Measurements from ENCODE around the gene TNP2. TPM values are rescaled to one million over a fixed set of nuclear protein-coding genes. Genes with fewer than 3 reads are reported as not detected.
A peak's percentile ranks its signal among the peaks of the same experiment; 100 is the strongest.

The TNP2 gene
- total and polyA plus RNA-seq, 9 of the 15 experiments (the other 6 are each of a cell fraction or from before 2014, with no cell fraction given) = not detected

DNA sequence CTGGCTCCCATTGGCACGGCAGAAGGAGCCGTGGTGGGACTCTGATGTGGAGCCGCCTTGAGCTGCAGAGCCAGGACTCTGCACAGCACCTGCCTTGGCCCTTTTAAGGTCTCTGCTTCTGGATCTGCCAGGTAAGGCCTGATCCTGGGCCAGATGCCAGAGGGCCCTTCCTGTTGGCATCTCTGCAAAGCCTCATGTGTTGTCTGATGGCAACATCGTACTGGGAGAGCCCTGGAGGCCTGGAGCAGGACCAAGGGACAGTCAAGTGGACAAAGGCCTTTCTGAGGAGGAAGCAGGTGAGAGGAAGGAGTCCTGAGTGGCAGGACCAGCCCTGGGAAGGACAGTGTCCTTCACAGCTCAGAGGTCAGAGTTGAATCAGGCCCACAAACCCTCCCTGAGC is 39.2 kb downstream of the TNP2 start:
- no peak overlapping the region for H3K27ac ChIP-seq (ENCODE audit: extremely low read depth, low read depth, low read length)
- no peaks in the 10 kb centered on the region for H3K27me3 ChIP-seq (ENCODE audit: control insufficient read depth in 2 of 2, insufficient read depth in 2 of 2, low read length in 2 of 2)
- no peak for ATAC-seq
- H3K36me3 ChIP-seq (ENCODE audit: control insufficient read depth, insufficient read depth, low read length) = no peaks in the 10 kb centered on the region
- intact Hi-C loops (cut with micrococcal nuclease) = no loop called here
- H4K20me1 ChIP-seq (replicated peaks; ENCODE audit: control insufficient read depth, insufficient read depth, low read length) = no peaks in the 10 kb centered on the region
- no peak overlapping the region for H2AFZ ChIP-seq (ENCODE audit: low read depth, low read length)
- TF ChIP-seq ZNF41 (CRISPR knock-in tag; conservative IDR thresholded peaks at IDR 0.05) = no peak
- no peak for TF ChIP-seq ZFX (CRISPR knock-in tag; IDR thresholded peaks at IDR 0.05)
- TF ChIP-seq, protein P1, sequence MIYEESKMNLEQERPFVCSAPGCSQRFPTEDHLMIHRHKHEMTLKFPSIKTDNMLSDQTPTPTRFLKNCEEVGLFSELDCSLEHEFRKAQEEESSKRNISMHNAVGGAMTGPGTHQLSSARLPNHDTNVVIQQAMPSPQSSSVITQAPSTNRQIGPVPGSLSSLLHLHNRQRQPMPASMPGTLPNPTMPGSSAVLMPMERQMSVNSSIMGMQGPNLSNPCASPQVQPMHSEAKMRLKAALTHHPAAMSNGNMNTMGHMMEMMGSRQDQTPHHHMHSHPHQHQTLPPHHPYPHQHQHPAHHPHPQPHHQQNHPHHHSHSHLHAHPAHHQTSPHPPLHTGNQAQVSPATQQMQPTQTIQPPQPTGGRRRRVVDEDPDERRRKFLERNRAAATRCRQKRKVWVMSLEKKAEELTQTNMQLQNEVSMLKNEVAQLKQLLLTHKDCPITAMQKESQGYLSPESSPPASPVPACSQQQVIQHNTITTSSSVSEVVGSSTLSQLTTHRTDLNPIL (CRISPR knock-in tag; IDR thresholded peaks at IDR 0.05) = no peak
- no peak for TF ChIP-seq KDM2B (CRISPR knock-in tag; IDR thresholded peaks at IDR 0.05)
- TF ChIP-seq CHD4 (IDR thresholded peaks at IDR 0.05; ENCODE audit: insufficient read depth, insufficient replicate concordance, low read depth, low read length, poor library complexity, severe bottlenecking) = no peak
- no peak for TF ChIP-seq PHF21A (IDR thresholded peaks at IDR 0.05; ENCODE audit: borderline replicate concordance, low read depth)
- no peak for TF ChIP-seq NFE2 (IDR thresholded peaks at IDR 0.05; ENCODE audit: low read depth)
- TF ChIP-seq SIN3B (IDR thresholded peaks at IDR 0.05; ENCODE audit: low read depth) = no peak
- TF ChIP-seq ZNF239 (CRISPR knock-in tag; IDR thresholded peaks at IDR 0.05) = no peak
- TF ChIP-seq, protein P2, sequence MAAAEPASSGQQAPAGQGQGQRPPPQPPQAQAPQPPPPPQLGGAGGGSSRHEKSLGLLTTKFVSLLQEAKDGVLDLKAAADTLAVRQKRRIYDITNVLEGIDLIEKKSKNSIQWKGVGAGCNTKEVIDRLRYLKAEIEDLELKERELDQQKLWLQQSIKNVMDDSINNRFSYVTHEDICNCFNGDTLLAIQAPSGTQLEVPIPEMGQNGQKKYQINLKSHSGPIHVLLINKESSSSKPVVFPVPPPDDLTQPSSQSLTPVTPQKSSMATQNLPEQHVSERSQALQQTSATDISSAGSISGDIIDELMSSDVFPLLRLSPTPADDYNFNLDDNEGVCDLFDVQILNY (CRISPR knock-in tag; IDR thresholded peaks at IDR 0.05) = no peak
- TF ChIP-seq ZNF212 (CRISPR knock-in tag; IDR thresholded peaks at IDR 0.05) = no peak
- H3K4me2 ChIP-seq (ENCODE audit: insufficient read depth, low read length) = no peak overlapping the region
- no peak for FAIRE-seq
- no peaks in the 10 kb centered on the region for H3K9me3 ChIP-seq (replicated peaks; ENCODE audit: control insufficient read depth, insufficient read depth, low read depth, low read length)
- H3K4me3 ChIP-seq = no peak overlapping the region
- DNase-seq (ENCODE audit: extremely low read depth in 1 of 4, low spot score in 3 of 4) = no peak
- 84% methylated on average over 4 of the region's 4 CpGs for WGBS (ENCODE audit: insufficient coverage, low coverage, missing lambda C conversion rate)
- H3K79me2 ChIP-seq (ENCODE audit: control insufficient read depth, insufficient read depth, low read length) = no peaks in the 10 kb centered on the region
- H3K9ac ChIP-seq (ENCODE audit: insufficient read depth in 1 of 2, low read depth in 2 of 2, low read length in 2 of 2) = peak overlapping the region in 1 of 2 experiments; percentile 19; a peak in 2 of 4 replicates
- in situ Hi-C loops (cut with MboI) = no loop called here
- BruUV-seq (replicated peaks) = no TSS peak
- ChIA-PET POLR2A (interaction anchor here (0.6 to 1.4 kb wide), 3 partner anchors 8 to 19 kb away, joined by 3 to 5 read pairs (median 4); no protein-coding TSS in a partner anchor), CTCF (ENCODE audit: low intra/inter-chr PET ratio) (no interaction called here)
- H3K9me1 ChIP-seq (ENCODE audit: control insufficient read depth, insufficient read depth, low read length) = no peaks in the 10 kb centered on the region
- peaks cover 40 to 43% of the 10 kb centered on the region in 2 experiments for H3K4me1 ChIP-seq (replicated peaks in 1 of 2; ENCODE audit: control insufficient read depth in 2 of 2, insufficient read depth in 2 of 2, low read length in 2 of 2)

Measured in K562 (cell line).